WERI-Rb-1 (cell line): ENCODE results near the gene TGM2.

ENCODE experiments used
- DNase-seq: peaks from one replicate; pipeline ENCODE4 v3.0.0-alpha.2; 2020
- H3K27ac ChIP-seq: fragments of 250-450 bp; sonication (Bioruptor Pico); 2 replicates; pipeline ENCODE4 v1.5.1; 2020; ENCODE audit warnings: mild to moderate bottlenecking, moderate library complexity
- H3K27me3 ChIP-seq: fragments of 250-450 bp; sonication (Bioruptor Pico); 2 replicates; pipeline ENCODE4 v1.5.1; 2021; ENCODE audit warnings: mild to moderate bottlenecking, low read depth, moderate library complexity; ENCODE audit not compliant: insufficient read depth, severe bottlenecking
- H3K36me3 ChIP-seq: fragments of 250-450 bp; sonication (Bioruptor Pico); 2 replicates; pipeline ENCODE4 v1.5.1; 2020; ENCODE audit warnings: mild to moderate bottlenecking, moderate library complexity
- H3K4me3 ChIP-seq: 2 replicates; pipeline ENCODE4 v1.5.1; 2011; ENCODE audit warnings: low read depth, mild to moderate bottlenecking, control low read depth, low read length
- H3K9me3 ChIP-seq: fragments of 250-450 bp; sonication (Bioruptor Pico); 2 replicates; pipeline ENCODE4 v1.5.1; 2021; ENCODE audit warnings: mild to moderate bottlenecking, moderate library complexity; ENCODE audit not compliant: severe bottlenecking
- CTCF ChIP-seq: IDR thresholded peaks from 2 replicates; pipeline ENCODE4 v1.5.1; 2011; ENCODE audit warnings: low read depth, mild to moderate bottlenecking, control low read depth, inconsistent platforms, low read length

Gene TGM2

GRCh38 chr20:38151455-38151854 is 13.6 kb downstream of the TGM2 start:
- no peak for TF ChIP-seq CTCF
- no peaks in the 10 kb centered on the region for H3K9me3 ChIP-seq
- H3K36me3 ChIP-seq, result no peaks in the 10 kb centered on the region
- no peak for DNase-seq
- H3K4me3 ChIP-seq, result no peak overlapping the region
- H3K27ac ChIP-seq, result no peak overlapping the region
- no peaks in the 10 kb centered on the region for H3K27me3 ChIP-seq

GRCh38 chr20:38150335-38151170 is 14.5 kb downstream of the TGM2 start:
- no peak for DNase-seq
- Histone ChIP-seq H3K9me3 (no peaks in the 10 kb centered on the region), H3K36me3 (no peaks in the 10 kb centered on the region), H3K27me3 (no peaks in the 10 kb centered on the region), H3K4me3 (no peak overlapping the region), H3K27ac (no peak overlapping the region)
- no peak for TF ChIP-seq CTCF

GRCh38 chr20:38148328-38149102 is 16.6 kb downstream of the TGM2 start:
- H3K36me3 ChIP-seq, result no peaks in the 10 kb centered on the region
- no peak overlapping the region for H3K27ac ChIP-seq
- H3K27me3 ChIP-seq, result no peaks in the 10 kb centered on the region
- H3K9me3 ChIP-seq, result no peaks in the 10 kb centered on the region
- H3K4me3 ChIP-seq, result no peak overlapping the region
- DNase-seq, result no peak
- TF ChIP-seq CTCF, result no peak

- DNase-seq, result no peak
- Histone ChIP-seq H3K27me3 (no peaks in the 10 kb centered on the region), H3K36me3 (no peaks in the 10 kb centered on the region), H3K4me3 (no peak overlapping the region), H3K27ac (no peak overlapping the region), H3K9me3 (no peaks in the 10 kb centered on the region)
- no peak for TF ChIP-seq CTCF
These were observed 17.3 kb downstream of the TGM2 start for GRCh38 chr20:38147751-38148150.

- Histone ChIP-seq H3K4me3 (no peak overlapping the region), H3K36me3 (no peaks in the 10 kb centered on the region), H3K27me3 (no peaks in the 10 kb centered on the region), H3K9me3 (no peaks in the 10 kb centered on the region), H3K27ac (no peak overlapping the region)
- no peak for TF ChIP-seq CTCF
- no peak for DNase-seq
These were observed 17.9 kb downstream of the TGM2 start for GRCh38 chr20:38147163-38147562.
